MM.1S (cell line): ENCODE results near the gene RHEB.

Source experiments
- DNase-seq: peaks from one replicate; pipeline ENCODE4 v3.0.0-alpha.2; 2015
- H2AFZ ChIP-seq: fragments of 300-600 bp; sonication (generic); 2 replicates; pipeline ENCODE4 v1.6.0; 2016; ENCODE audit warnings: antibody characterized with exemption, low read length
- H3F3A ChIP-seq: fragments of 300-600 bp; sonication (generic); 2 replicates; pipeline ENCODE4 v1.6.1; 2016; ENCODE audit warnings: mild to moderate bottlenecking, antibody characterized with exemption, low read length, moderate library complexity, mixed read lengths; ENCODE audit not compliant: insufficient read depth
- H3K27ac ChIP-seq: fragments of 300-600 bp; sonication (generic); 2 replicates; pipeline ENCODE4 v1.5.1; 2016; ENCODE audit warnings: mild to moderate bottlenecking, low read length
- H3K27me3 ChIP-seq: fragments of 300-600 bp; sonication (generic); replicated peaks from 2 replicates; pipeline ENCODE4 v1.6.0; 2016; ENCODE audit warnings: low read length; ENCODE audit not compliant: insufficient read depth
- H3K36me3 ChIP-seq: fragments of 300-600 bp; sonication (generic); replicated peaks from 2 replicates; pipeline ENCODE4 v1.6.1; 2016; ENCODE audit warnings: mild to moderate bottlenecking, low read length, mixed read lengths; ENCODE audit not compliant: insufficient read depth
- H3K4me1 ChIP-seq: fragments of 300-600 bp; sonication (generic); 2 replicates; pipeline ENCODE4 v1.6.1; 2016; ENCODE audit warnings: low read length, mixed read lengths
- H3K4me2 ChIP-seq: fragments of 300-600 bp; sonication (generic); 2 replicates; pipeline ENCODE4 v1.6.0; 2016; ENCODE audit warnings: low read depth, low read length
- H3K4me3 ChIP-seq: fragments of 300-600 bp; sonication (generic); 2 replicates; pipeline ENCODE4 v1.5.1; 2016; ENCODE audit warnings: low read length, mixed read lengths
- H3K79me2 ChIP-seq: fragments of 300-600 bp; sonication (generic); 2 replicates; pipeline ENCODE4 v1.6.1; 2016; ENCODE audit warnings: mixed run types, low read length, mixed read lengths
- H3K9ac ChIP-seq: fragments of 300-600 bp; sonication (generic); 2 replicates; pipeline ENCODE4 v1.6.1; 2016; ENCODE audit warnings: low read length, mixed read lengths
- H3K9me2 ChIP-seq: fragments of 300-600 bp; sonication (generic); replicated peaks from 2 replicates; pipeline ENCODE4 v1.6.1; 2016; ENCODE audit warnings: mild to moderate bottlenecking, low read length, mixed read lengths; ENCODE audit not compliant: insufficient read depth
- H3K9me3 ChIP-seq: fragments of 300-600 bp; sonication (generic); replicated peaks from 2 replicates; pipeline ENCODE4 v1.6.1; 2016; ENCODE audit warnings: mild to moderate bottlenecking, low read length, mixed read lengths; ENCODE audit not compliant: insufficient read depth
- H4K20me1 ChIP-seq: fragments of 300-600 bp; sonication (generic); 2 replicates; pipeline ENCODE4 v1.6.1; 2016; ENCODE audit warnings: mild to moderate bottlenecking, low read length, moderate library complexity, mixed read lengths; ENCODE audit not compliant: insufficient read depth
- EZH2 ChIP-seq: fragments of 300-600 bp; sonication (generic); optimal IDR thresholded peaks from 2 replicates; pipeline ENCODE3; 2017; ENCODE audit warnings: low read depth, mild to moderate bottlenecking, antibody characterized with exemption, low read length, mixed read lengths
- EZH2phosphoT487 ChIP-seq: fragments of 300-600 bp; sonication (generic); IDR thresholded peaks from 2 replicates; pipeline ENCODE4 v1.6.1; 2018; ENCODE audit warnings: antibody characterized with exemption, low read length
- TF ChIP-seq, protein P1 (sequence below): fragments of 300-600 bp; sonication (generic); IDR thresholded peaks from 2 replicates; pipeline ENCODE4 v1.5.1; 2016; ENCODE audit warnings: antibody characterized with exemption, low read length, mixed read lengths

RHEB gene

DNA sequence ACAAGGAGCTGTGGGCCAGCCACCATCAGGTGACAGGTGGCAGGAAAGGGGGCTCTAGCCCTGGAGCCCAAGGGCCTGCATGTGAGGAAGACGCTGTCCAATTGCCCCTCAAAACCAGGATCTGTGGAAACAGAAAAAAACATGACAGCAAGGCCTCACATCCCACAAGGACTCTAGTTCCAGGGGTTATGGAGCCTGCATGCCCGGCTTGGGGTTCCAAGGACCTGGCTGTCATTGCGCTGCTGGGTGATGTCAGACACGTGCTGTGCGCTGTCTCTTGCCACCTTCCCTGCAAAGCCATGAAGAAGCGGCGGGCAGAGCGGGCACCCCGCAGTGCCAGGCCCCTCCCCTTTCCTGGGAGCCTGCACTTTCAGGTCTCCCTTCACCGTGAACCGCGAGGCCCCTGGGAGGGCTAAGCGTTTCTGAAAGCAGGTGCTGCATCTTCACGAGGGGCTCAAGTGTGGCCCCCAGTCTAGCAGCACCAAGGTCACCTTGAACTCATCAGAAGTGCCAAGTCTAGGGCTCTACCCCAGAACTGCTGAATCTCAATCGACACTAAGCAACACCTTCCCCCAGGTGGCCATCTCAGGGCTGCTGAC is 64.7 kb downstream of the RHEB start:
- no peaks in the 10 kb centered on the region for H3F3A ChIP-seq
- no peaks in the 10 kb centered on the region for H3K36me3 ChIP-seq
- H2AFZ ChIP-seq, result no peak overlapping the region
- no peaks in the 10 kb centered on the region for H4K20me1 ChIP-seq
- peaks cover 16% of the 10 kb centered on the region; the same call in 1 of the 2 replicates for H3K27me3 ChIP-seq
- no peak overlapping the region for H3K27ac ChIP-seq
- no peak overlapping the region for H3K4me3 ChIP-seq
- TF ChIP-seq EZH2 (no peak), EZH2phosphoT487 (no peak)
- TF ChIP-seq, protein P1, sequence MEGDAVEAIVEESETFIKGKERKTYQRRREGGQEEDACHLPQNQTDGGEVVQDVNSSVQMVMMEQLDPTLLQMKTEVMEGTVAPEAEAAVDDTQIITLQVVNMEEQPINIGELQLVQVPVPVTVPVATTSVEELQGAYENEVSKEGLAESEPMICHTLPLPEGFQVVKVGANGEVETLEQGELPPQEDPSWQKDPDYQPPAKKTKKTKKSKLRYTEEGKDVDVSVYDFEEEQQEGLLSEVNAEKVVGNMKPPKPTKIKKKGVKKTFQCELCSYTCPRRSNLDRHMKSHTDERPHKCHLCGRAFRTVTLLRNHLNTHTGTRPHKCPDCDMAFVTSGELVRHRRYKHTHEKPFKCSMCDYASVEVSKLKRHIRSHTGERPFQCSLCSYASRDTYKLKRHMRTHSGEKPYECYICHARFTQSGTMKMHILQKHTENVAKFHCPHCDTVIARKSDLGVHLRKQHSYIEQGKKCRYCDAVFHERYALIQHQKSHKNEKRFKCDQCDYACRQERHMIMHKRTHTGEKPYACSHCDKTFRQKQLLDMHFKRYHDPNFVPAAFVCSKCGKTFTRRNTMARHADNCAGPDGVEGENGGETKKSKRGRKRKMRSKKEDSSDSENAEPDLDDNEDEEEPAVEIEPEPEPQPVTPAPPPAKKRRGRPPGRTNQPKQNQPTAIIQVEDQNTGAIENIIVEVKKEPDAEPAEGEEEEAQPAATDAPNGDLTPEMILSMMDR, result no peak
- H3K9ac ChIP-seq, result no peak overlapping the region
- H3K4me2 ChIP-seq, result no peak overlapping the region
- no peaks in the 10 kb centered on the region for H3K4me1 ChIP-seq
- no peak for DNase-seq
- H3K9me2 ChIP-seq, result no peaks in the 10 kb centered on the region
- no peaks in the 10 kb centered on the region for H3K79me2 ChIP-seq
- no peaks in the 10 kb centered on the region for H3K9me3 ChIP-seq

DNA sequence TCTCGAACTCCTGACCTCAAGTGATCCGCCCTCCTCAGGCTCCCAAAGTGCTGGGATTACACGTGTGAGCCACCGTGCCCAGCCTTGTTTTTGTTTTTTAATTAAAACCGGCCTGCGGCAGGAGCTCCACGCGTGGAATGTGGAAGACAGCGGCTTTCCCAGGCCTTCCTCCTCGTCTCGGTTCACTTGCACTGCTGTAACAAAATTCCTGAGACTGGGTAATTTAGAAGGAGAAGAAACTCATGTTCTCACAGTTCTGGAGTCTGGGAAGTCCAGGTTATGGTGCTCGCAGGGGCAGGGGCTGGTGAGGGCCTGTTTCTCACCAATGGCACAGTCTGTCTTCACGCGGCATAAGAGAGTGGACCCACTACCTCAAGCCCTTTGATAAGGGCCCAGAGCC is 65.4 kb downstream of the RHEB start:
- no peaks in the 10 kb centered on the region for H3K36me3 ChIP-seq
- no peaks in the 10 kb centered on the region for H3F3A ChIP-seq
- no peak overlapping the region for H2AFZ ChIP-seq
- H3K4me3 ChIP-seq, result no peak overlapping the region
- H3K9me3 ChIP-seq, result no peaks in the 10 kb centered on the region
- no peaks in the 10 kb centered on the region for H4K20me1 ChIP-seq
- no peaks in the 10 kb centered on the region for H3K9me2 ChIP-seq
- no peaks in the 10 kb centered on the region for H3K79me2 ChIP-seq
- no peak for DNase-seq
- H3K4me1 ChIP-seq, result no peaks in the 10 kb centered on the region
- no peak overlapping the region for H3K9ac ChIP-seq
- no peak overlapping the region for H3K27ac ChIP-seq
- no peak overlapping the region for H3K4me2 ChIP-seq
- no peak for TF ChIP-seq EZH2
- TF ChIP-seq, protein P1, result no peak
- TF ChIP-seq EZH2phosphoT487, result no peak
- H3K27me3 ChIP-seq, result peaks cover 16% of the 10 kb centered on the region; the same call in 1 of the 2 replicates

DNA sequence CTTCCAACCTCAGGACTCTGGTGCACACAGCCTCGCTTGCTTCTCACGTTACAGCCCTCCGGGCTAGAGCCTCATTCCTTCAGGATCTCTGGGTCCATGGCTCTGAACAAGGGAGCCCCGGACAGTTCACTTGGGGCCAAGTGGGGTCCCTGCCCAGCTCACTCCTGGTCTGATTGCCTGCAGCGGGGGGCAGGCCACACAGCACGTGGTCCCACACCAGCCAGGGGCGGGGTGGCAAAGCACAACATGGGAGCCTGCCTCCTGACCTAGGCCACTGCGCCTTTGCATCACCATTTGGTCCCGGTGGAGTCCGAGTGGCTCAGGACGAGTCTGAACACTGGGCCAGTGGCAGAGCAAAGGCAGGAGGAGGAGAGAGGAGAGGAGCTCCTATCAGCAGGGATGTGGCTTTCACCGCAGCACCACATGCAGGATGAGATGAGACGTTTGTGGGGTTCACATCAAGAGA is 66.3 kb downstream of the RHEB start:
- no peak for TF ChIP-seq EZH2
- TF ChIP-seq, protein P1, result no peak
- TF ChIP-seq EZH2phosphoT487, result no peak
- Histone ChIP-seq H3K27me3 (peaks cover 16% of the 10 kb centered on the region; the same call in 1 of the 2 replicates), H3K9me2 (no peaks in the 10 kb centered on the region), H3K9ac (no peak overlapping the region), H3F3A (no peaks in the 10 kb centered on the region), H3K9me3 (no peaks in the 10 kb centered on the region), H2AFZ (no peak overlapping the region), H3K79me2 (no peaks in the 10 kb centered on the region), H3K4me1 (no peaks in the 10 kb centered on the region), H3K4me3 (no peak overlapping the region), H3K4me2 (no peak overlapping the region), H3K36me3 (no peaks in the 10 kb centered on the region), H4K20me1 (no peaks in the 10 kb centered on the region), H3K27ac (no peak overlapping the region)
- no peak for DNase-seq
